GM23338 (cell line): ENCODE results near the gene LEKR1.

Experiments used
- POLR2AphosphoS5 ChIP-seq: IDR thresholded peaks from 2 replicates; pipeline ENCODE4 v1.6.1; 2016; ENCODE audit warnings: antibody characterized with exemption, low read depth
- TF ChIP-seq, protein P1 (sequence below): IDR thresholded peaks from 2 replicates; pipeline ENCODE4 v1.6.1; 2016; ENCODE audit warnings: antibody characterized with exemption

GRCh38 chr3:156902916-156903315 is 76.8 kb downstream of the LEKR1 start:
- no peak for TF ChIP-seq POLR2AphosphoS5
- TF ChIP-seq, protein P1, sequence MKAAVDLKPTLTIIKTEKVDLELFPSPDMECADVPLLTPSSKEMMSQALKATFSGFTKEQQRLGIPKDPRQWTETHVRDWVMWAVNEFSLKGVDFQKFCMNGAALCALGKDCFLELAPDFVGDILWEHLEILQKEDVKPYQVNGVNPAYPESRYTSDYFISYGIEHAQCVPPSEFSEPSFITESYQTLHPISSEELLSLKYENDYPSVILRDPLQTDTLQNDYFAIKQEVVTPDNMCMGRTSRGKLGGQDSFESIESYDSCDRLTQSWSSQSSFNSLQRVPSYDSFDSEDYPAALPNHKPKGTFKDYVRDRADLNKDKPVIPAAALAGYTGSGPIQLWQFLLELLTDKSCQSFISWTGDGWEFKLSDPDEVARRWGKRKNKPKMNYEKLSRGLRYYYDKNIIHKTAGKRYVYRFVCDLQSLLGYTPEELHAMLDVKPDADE, result no peak
